A549 (cell line): ENCODE results near the gene UNC13D.

Experiments used
- BHLHE40 ChIP-seq: IDR thresholded peaks from 2 replicates; pipeline ENCODE4 v1.6.1; 2012; ENCODE audit warnings: low read depth, low read length, inconsistent platforms
- CEBPB ChIP-seq, 2 experiments: fragments of >200 bp in 1 of 2; sonication (Bioruptor Twin) in 1 of 2; formaldehyde crosslinking in 1 of 2; IDR thresholded peaks; 2 replicates each; pipeline ENCODE4 v1.6.1; 2012 to 2016
- CHD4 ChIP-seq: fragments of 200-600 bp; sonication (generic); IDR thresholded peaks from 2 replicates; pipeline ENCODE4 v1.6.1; 2016; ENCODE audit warnings: antibody characterized with exemption, mild to moderate bottlenecking, borderline replicate concordance
- JUNB ChIP-seq: fragments of >200 bp; sonication (Bioruptor Twin); formaldehyde crosslinking; IDR thresholded peaks from 2 replicates; pipeline ENCODE4 v1.6.1; 2016
- MAZ ChIP-seq: fragments of 150-350 bp; IDR thresholded peaks from 2 replicates; pipeline ENCODE4 v1.6.1; 2014; ENCODE audit warnings: antibody characterized with exemption, low read depth, low read length, borderline replicate concordance
- NFE2L2 ChIP-seq: fragments of 150-350 bp; conservative IDR thresholded peaks from 2 replicates; pipeline ENCODE4 v1.6.1; 2014; ENCODE audit warnings: low read length
- SMC3 ChIP-seq: fragments of >200 bp; sonication (Bioruptor Twin); formaldehyde crosslinking; IDR thresholded peaks from 3 replicates; pipeline ENCODE4 v1.6.1; 2018; ENCODE audit warnings: inconsistent platforms
- TF ChIP-seq, protein P1 (sequence below): fragments of >200 bp; sonication (Bioruptor Twin); formaldehyde crosslinking; IDR thresholded peaks from 3 replicates; pipeline ENCODE4 v1.5.1; 2016

DNA sequence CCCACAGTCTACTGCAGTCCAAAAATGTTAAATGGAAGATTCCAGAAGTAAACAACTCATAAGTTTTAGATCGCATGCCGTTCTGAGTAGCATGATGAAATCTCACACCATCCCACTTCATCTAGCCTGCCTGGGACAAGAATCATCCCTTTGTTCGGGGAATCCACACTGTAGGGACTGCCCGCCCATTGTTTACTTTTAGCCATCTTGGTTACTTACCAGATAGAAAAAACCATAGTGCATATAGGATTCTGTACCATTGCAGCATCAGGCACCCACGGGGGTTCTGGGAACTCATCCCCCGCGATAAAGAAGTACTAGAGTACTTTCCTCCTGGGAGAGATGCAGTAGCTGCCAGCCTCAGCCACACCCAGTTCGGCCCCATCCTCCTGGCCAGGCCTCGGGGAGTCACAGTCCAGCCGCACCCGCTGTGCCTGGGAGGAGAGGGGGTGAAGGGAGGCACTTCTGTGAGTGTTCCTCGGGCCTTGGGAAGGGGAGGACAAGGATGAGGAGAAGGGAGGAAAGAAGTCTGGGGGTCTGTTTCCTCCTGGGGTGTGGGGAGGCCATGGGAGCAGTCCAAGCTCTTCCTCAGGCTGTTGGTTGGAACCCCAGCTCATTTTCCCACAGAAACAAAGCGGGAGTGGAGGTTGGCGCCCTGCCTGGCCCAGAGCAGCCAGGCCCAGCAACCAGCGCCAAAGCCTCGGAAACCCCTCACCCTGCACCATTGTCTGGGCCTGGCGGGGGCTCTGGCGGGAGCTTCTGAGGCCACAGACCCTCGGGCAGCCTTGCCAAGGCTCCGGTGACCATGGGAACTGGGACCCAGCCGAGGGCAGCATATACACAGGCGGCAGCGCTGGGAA is 25.3 kb upstream of the UNC13D start:
- TF ChIP-seq, protein P1, sequence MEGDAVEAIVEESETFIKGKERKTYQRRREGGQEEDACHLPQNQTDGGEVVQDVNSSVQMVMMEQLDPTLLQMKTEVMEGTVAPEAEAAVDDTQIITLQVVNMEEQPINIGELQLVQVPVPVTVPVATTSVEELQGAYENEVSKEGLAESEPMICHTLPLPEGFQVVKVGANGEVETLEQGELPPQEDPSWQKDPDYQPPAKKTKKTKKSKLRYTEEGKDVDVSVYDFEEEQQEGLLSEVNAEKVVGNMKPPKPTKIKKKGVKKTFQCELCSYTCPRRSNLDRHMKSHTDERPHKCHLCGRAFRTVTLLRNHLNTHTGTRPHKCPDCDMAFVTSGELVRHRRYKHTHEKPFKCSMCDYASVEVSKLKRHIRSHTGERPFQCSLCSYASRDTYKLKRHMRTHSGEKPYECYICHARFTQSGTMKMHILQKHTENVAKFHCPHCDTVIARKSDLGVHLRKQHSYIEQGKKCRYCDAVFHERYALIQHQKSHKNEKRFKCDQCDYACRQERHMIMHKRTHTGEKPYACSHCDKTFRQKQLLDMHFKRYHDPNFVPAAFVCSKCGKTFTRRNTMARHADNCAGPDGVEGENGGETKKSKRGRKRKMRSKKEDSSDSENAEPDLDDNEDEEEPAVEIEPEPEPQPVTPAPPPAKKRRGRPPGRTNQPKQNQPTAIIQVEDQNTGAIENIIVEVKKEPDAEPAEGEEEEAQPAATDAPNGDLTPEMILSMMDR = no peak
- TF ChIP-seq SMC3 (no peak), JUNB (no peak), CHD4 (no peak), BHLHE40 (no peak), NFE2L2 (no peak), CEBPB (IDR thresholded peaks at IDR 0.05) (no peak), MAZ (no peak)
